DMS153 treated with DMSO at 0.1 percent for 48 hours (cell line): ENCODE data around the gene SRGN.
"Not testable (repeated sequence)": the region's sequence is repeated elsewhere in the genome, so short reads cannot be mapped to it uniquely, and the experiment has no call there.

Source experiments
- DNase-seq: peaks from one replicate; lab custom pipeline; 2025; ENCODE audit not compliant: unreplicated experiment; lab: John Stamatoyannopoulos, UW

Gene SRGN

GRCh38 chr10:69125554-69125953, 37.7 kb downstream of the SRGN start:
- DNase-seq = no peak

GRCh38 chr10:69130251-69130650, 42.3 kb downstream of the SRGN start:
- no peak for DNase-seq

DNA sequence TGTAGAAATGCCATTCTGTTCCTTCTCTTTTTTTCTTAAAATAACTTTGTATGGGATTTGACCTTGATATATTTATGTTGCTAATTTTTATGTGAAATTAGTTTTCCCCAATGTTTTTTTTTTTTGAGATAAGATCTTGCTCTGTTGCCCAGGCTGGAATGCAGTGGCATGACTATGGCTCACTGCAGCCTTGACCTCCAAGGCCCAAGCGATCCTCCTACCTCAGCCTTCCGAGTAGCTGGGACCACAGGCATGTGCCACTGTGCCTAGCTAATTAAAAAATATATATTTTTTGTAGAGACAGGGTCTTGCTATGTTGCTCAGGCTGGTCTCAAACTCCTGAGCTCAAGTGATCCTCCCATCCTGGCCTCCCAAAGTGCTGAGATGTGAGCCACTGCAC, 52.1 kb downstream of the SRGN start:
- no peak for DNase-seq

DNA sequence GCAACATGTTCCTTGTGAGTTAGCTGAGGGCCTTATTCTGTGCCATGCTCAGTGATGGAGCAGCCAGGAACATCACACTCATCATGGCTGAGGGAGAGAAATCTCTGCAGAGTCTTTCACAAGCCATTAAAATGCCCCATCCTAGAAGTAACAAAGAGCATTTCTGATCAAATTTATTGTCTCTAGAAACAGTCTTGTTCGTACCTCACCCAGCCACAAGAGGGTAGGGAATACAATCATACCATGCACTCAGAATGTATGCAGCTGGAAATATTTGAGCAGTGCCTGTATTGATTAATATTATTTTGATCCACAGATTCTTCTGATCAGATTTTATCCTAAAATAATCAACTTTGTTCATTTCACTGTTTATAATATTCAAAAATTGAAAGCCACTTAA, 53.4 kb downstream of the SRGN start:
- DNase-seq = no peak

DNA sequence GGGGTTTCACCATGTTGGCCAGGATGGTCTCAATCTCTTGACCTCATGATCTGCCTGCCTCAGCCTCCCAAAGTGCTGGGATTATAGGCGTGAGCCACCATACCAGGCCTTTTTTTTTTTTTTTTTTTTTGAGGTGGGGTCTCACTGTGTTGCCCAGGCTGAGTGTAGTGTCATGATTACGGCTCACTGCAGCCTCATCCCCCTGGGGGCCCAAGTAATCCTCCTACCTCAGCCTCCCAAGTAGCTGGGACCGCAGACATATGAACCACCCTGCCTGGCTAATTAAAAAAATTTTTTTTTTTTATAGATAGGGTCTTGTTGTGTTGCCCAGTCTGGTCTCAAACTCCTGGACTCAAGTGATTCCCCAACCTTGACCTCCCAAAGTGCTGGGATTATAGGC, 54.2 kb downstream of the SRGN start:
- DNase-seq = not testable (repeated sequence)

- no peak for DNase-seq
These were observed 55.1 kb downstream of the SRGN start for GRCh38 chr10:69142983-69143382.

DNA sequence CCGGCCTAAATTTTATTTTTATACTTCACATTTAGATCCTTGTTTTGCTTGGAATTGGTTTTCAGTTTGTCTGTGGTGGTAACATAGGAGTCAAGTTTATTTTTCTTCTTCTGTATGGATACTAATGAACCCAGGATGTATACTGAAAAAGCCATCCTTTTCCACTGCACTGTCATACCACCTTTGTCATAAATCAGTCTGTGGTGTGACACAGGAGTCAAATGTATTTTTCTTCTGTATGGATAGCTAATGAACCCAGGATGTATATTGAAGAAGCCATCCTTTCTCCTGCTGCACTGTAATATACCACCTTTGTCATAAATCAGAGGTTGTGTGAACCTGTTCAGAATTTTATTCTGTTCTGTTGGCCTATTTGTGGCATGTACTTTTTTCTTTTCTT, 57.4 kb downstream of the SRGN start:
- no peak for DNase-seq

DNA sequence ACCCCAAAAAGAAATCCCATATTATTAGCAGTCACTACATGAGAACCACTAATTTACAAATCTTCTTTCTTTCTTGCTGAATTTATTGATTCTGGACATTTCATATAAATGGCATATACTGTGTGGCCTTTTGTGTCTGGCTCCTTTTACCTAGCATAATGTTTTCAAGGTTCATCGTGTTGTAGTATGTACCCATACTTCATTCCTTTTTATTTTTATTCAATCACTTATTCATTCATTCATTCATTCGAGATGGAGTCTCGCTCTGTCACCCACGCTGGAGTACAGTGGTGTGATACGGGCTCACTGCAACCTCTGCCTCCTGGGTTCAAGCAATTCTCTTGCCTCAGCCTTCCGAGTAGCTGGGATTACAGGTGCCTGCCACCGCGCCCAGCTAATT, 58.0 kb downstream of the SRGN start:
- DNase-seq = no peak

DNA sequence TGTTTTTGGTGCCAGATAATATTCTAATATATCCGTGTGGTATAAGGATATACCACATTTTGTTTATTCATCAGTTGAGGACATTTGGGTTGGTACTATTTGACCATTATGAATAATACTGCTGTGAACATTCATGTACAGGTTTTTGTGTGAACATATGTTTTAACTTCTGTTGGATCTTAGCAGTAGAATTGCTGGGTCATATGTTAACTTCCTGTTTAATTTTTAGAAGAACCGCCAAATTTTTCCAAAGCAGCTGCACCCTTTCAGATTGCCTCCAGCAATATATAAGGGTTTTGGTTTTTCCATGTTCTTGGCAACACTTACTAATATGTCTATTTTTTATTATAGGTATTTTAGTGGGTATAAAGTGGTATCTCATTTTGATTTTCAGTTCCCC, 58.9 kb downstream of the SRGN start:
- no peak for DNase-seq

DNA sequence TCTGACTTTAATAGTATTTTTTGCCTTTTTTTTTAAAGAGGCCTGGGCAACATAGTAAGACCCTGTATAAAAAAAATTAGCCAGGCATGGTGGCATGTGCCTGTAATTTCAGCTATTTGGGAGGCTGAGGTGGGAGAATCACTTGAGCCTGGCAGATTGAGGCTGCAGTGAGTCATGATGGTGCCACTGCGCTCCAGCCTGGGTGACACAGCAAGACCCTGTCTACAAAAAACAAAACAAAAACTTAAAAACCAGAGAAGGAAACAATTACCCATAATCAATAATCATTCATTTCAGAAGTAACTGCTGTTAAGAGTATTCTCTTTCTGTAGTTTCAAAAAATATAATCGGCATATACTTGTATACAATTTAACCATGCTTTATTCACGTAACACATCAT, 64.1 kb downstream of the SRGN start:
- DNase-seq = no peak

DNA sequence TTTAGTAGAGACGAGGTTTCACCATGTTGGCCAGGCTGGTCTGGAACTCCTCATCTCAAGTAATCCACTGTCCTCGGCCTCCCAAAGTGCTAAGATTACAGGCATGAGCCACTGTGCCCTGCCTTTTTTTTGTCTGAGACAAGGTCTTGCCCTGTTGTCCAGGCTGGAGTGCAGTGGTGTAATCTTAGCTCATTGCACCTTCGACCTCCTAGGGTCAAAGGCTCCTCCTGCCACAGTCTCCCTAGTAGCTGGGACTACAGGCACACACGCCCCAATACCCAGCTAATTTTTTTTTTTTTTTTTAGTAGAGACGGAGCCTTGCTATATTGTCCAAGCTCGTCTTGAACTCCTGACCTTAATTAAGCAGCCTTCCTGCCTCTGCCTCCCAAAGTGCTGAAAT, 65.3 kb downstream of the SRGN start:
- DNase-seq = no peak
